ENCODE results near the gene EPN2. TPM values are rescaled to one million over a fixed set of nuclear protein-coding genes. Genes with fewer than 3 reads are reported as not detected.

The EPN2 gene
- total RNA-seq, 2 experiments from 2014 or later, result 11.9 to 12.3 TPM

- ChIA-PET POLR2A (interaction anchor here (2.0 kb wide), 1 partner anchor 12 kb away, joined by 15 read pairs; the partner anchor contains the start of gene MAPK7), CTCF (interaction anchor here (0.7 to 1.3 kb wide), 2 partner anchors 81 to 396 kb away, joined by 3 to 4 read pairs; no protein-coding TSS in a partner anchor)
- Mint-ChIP-seq H3K27me3 (no peaks in the 10 kb centered on the region), H3K27ac (no peak overlapping the region), H3K4me1 (ENCODE audit: low read depth) (peaks cover 36% of the 10 kb centered on the region), H3K36me3 (ENCODE audit: low read depth) (no peaks in the 10 kb centered on the region), H3K4me3 (no peak overlapping the region), H3K9me3 (no peaks in the 10 kb centered on the region)
- H3K4me1 ChIP-seq (ENCODE audit: insufficient read depth, low read length), result peaks cover 46% of the 10 kb centered on the region
- no peak overlapping the region for H3K27ac ChIP-seq (ENCODE audit: low read depth in 1 of 2, low read length in 2 of 2)
- peaks cover 0 to 4% of the 10 kb centered on the region in 2 experiments for H3K27me3 ChIP-seq (ENCODE audit: control insufficient read depth in 1 of 2, insufficient read depth in 2 of 2, low read length in 2 of 2)
- H3K36me3 ChIP-seq (ENCODE audit: insufficient read depth, low read length), result no peaks in the 10 kb centered on the region
- intact Hi-C loops (cut with DNase I, micrococcal nuclease), result loop anchor here in 1 of 2 experiments (10.0 kb wide), 1 partner anchor 361 kb away; the partner anchor contains the start of gene FAM83G
- no peak for TF ChIP-seq CTCF (IDR thresholded peaks at IDR 0.05)
- H3K9me3 ChIP-seq (ENCODE audit: control insufficient read depth in 1 of 2, insufficient read depth in 1 of 2, low read length in 2 of 2), result peaks cover 0 to 4% of the 10 kb centered on the region in 2 experiments
- H3K4me3 ChIP-seq (ENCODE audit: low read length), result no peak overlapping the region
- ATAC-seq (ENCODE audit: poor library complexity), result no peak
- DNase-seq, result peak in 2 of 14 experiments; percentile 2 to 19
Observed at GRCh38 chr17:19365833-19366636, 128.9 kb downstream of the EPN2 start.

- no peak overlapping the region for H3K4me3 ChIP-seq (ENCODE audit: low read length)
- peaks cover 0 to 4% of the 10 kb centered on the region in 2 experiments for H3K27me3 ChIP-seq (ENCODE audit: control insufficient read depth in 1 of 2, insufficient read depth in 2 of 2, low read length in 2 of 2)
- CTCF ChIA-PET, result no interaction called here
- Mint-ChIP-seq H3K4me3 (no peak overlapping the region), H3K27ac (no peak overlapping the region), H3K9me3 (no peaks in the 10 kb centered on the region), H3K36me3 (ENCODE audit: low read depth) (no peaks in the 10 kb centered on the region), H3K27me3 (no peaks in the 10 kb centered on the region), H3K4me1 (ENCODE audit: low read depth) (peaks cover 40% of the 10 kb centered on the region)
- no peaks in the 10 kb centered on the region for H3K36me3 ChIP-seq (ENCODE audit: insufficient read depth, low read length)
- no peak for TF ChIP-seq CTCF (IDR thresholded peaks at IDR 0.05)
- peaks cover 0 to 4% of the 10 kb centered on the region in 2 experiments for H3K9me3 ChIP-seq (ENCODE audit: control insufficient read depth in 1 of 2, insufficient read depth in 1 of 2, low read length in 2 of 2)
- DNase-seq (peak in 2 of 14 experiments; percentile 3 to 17), ATAC-seq (ENCODE audit: poor library complexity) (no peak)
- H3K27ac ChIP-seq (ENCODE audit: low read depth in 1 of 2, low read length in 2 of 2), result no peak overlapping the region
- intact Hi-C loops (cut with DNase I, micrococcal nuclease), result loop anchor here in 1 of 2 experiments (10.0 kb wide), 1 partner anchor 362 kb away; the partner anchor contains the start of gene FAM83G
- POLR2A ChIA-PET, result no interaction called here
- peaks cover 52% of the 10 kb centered on the region for H3K4me1 ChIP-seq (ENCODE audit: insufficient read depth, low read length)
Observed at GRCh38 chr17:19366637-19366972, 129.4 kb downstream of the EPN2 start.

GRCh38 chr17:19368229-19368628, 131.1 kb downstream of the EPN2 start:
- no peak overlapping the region for H3K4me3 Mint-ChIP-seq
- H3K36me3 ChIP-seq (ENCODE audit: insufficient read depth, low read length), result no peaks in the 10 kb centered on the region
- no peaks in the 10 kb centered on the region for H3K27me3 Mint-ChIP-seq
- no peak overlapping the region for H3K4me3 ChIP-seq (ENCODE audit: low read length)
- peak overlapping the region; percentile 9 for H3K27ac Mint-ChIP-seq
- H3K9me3 Mint-ChIP-seq, result no peaks in the 10 kb centered on the region
- no peak overlapping the region for H3K27ac ChIP-seq (ENCODE audit: low read depth in 1 of 2, low read length in 2 of 2)
- ChIA-PET POLR2A (interaction anchor here (2.9 kb wide), 1 partner anchor 10 kb away, joined by 17 read pairs; the partner anchor contains the start of gene MAPK7), CTCF (interaction anchor here (1.1 kb wide), 1 partner anchor 79 kb away, joined by 3 read pairs; no protein-coding TSS in a partner anchor)
- H3K9me3 ChIP-seq (ENCODE audit: control insufficient read depth in 1 of 2, insufficient read depth in 1 of 2, low read length in 2 of 2), result peaks cover 0 to 4% of the 10 kb centered on the region in 2 experiments
- H3K4me1 ChIP-seq (ENCODE audit: insufficient read depth, low read length), result peaks cover 52% of the 10 kb centered on the region
- intact Hi-C loops (cut with DNase I, micrococcal nuclease), result loop anchor here in 1 of 2 experiments (10.0 kb wide), 1 partner anchor 363 kb away; the partner anchor contains the start of gene FAM83G
- peaks cover 0 to 4% of the 10 kb centered on the region in 2 experiments for H3K27me3 ChIP-seq (ENCODE audit: control insufficient read depth in 1 of 2, insufficient read depth in 2 of 2, low read length in 2 of 2)
- ATAC-seq (ENCODE audit: poor library complexity), result no peak
- H3K4me1 Mint-ChIP-seq (ENCODE audit: low read depth), result peaks cover 35% of the 10 kb centered on the region
- no peaks in the 10 kb centered on the region for H3K36me3 Mint-ChIP-seq (ENCODE audit: low read depth)
- DNase-seq, result peak in 1 of 14 experiments; percentile 11
- TF ChIP-seq CTCF (IDR thresholded peaks at IDR 0.05), result no peak
